H9 (cell line): ENCODE results near the gene FOXB1. TPM values are rescaled to one million over a fixed set of nuclear protein-coding genes. Genes with fewer than 3 reads are reported as not detected.

ENCODE experiments used
- DNase-seq: peaks from one replicate; pipeline ENCODE4 v3.0.0-alpha.2; 2017
- H2AFZ ChIP-seq: one replicate; pipeline ENCODE4 v1.6.1; 2013; ENCODE audit warnings: mild to moderate bottlenecking, low read length, control low read depth, moderate library complexity
- H2AK5ac ChIP-seq: 2 replicates; pipeline ENCODE4 v1.6.1; 2013; ENCODE audit warnings: low read length, control low read depth, mixed read lengths; ENCODE audit not compliant: insufficient read length
- H2BK120ac ChIP-seq: one replicate; pipeline ENCODE4 v1.6.1; 2013; ENCODE audit warnings: low read depth, mild to moderate bottlenecking, low read length, control low read depth, inconsistent platforms; ENCODE audit not compliant: poor library complexity, severe bottlenecking
- H2BK12ac ChIP-seq: 2 replicates; pipeline ENCODE4 v1.6.1; 2013; ENCODE audit warnings: low read length, control low read depth, mixed read lengths, low read depth; ENCODE audit not compliant: insufficient read length
- H2BK15ac ChIP-seq: 2 replicates; pipeline ENCODE4 v1.6.1; 2013; ENCODE audit warnings: low read depth, low read length, control low read depth
- H2BK20ac ChIP-seq: one replicate; pipeline ENCODE4 v1.6.1; 2013; ENCODE audit warnings: low read depth, mild to moderate bottlenecking, low read length, control low read depth, inconsistent platforms; ENCODE audit not compliant: poor library complexity, severe bottlenecking
- H2BK5ac ChIP-seq: 2 replicates; pipeline ENCODE4 v1.6.1; 2013; ENCODE audit warnings: low read length, control low read depth, mixed read lengths; ENCODE audit not compliant: insufficient read length
- H3K14ac ChIP-seq: 2 replicates; pipeline ENCODE4 v1.6.1; 2013; ENCODE audit warnings: low read length, control low read depth; ENCODE audit not compliant: insufficient read depth
- H3K18ac ChIP-seq: 2 replicates; pipeline ENCODE4 v1.6.1; 2013; ENCODE audit warnings: low read depth, mild to moderate bottlenecking, mixed read lengths, low read length, control low read depth; ENCODE audit not compliant: insufficient read length
- H3K23ac ChIP-seq: 2 replicates; pipeline ENCODE4 v1.6.1; 2013; ENCODE audit warnings: low read length, control low read depth, mixed read lengths, low read depth; ENCODE audit not compliant: insufficient read length
- H3K23me2 ChIP-seq: 2 replicates; pipeline ENCODE4 v1.6.1; 2013; ENCODE audit warnings: low read depth, mild to moderate bottlenecking, mixed read lengths, low read length, control low read depth; ENCODE audit not compliant: insufficient read length, poor library complexity, severe bottlenecking
- H3K27ac ChIP-seq: 2 replicates; pipeline ENCODE4 v1.5.1; 2013; ENCODE audit warnings: low read length, control low read depth, mixed read lengths, low read depth; ENCODE audit not compliant: insufficient read length
- H3K27me3 ChIP-seq: 2 replicates; pipeline ENCODE4 v1.6.1; 2013; ENCODE audit warnings: low read length, control low read depth, inconsistent platforms; ENCODE audit not compliant: insufficient read depth
- H3K4ac ChIP-seq: 2 replicates; pipeline ENCODE4 v1.6.1; 2013; ENCODE audit warnings: low read depth, mild to moderate bottlenecking, control low read depth, inconsistent platforms, low read length, moderate library complexity
- H3K4me1 ChIP-seq: 2 replicates; pipeline ENCODE4 v1.6.1; 2013; ENCODE audit warnings: low read length, control low read depth, inconsistent platforms; ENCODE audit not compliant: insufficient read depth
- H3K4me2 ChIP-seq: 2 replicates; pipeline ENCODE4 v1.6.1; 2013; ENCODE audit warnings: low read length, control low read depth, mixed read lengths; ENCODE audit not compliant: insufficient read length, insufficient read depth
- H3K56ac ChIP-seq: 2 replicates; pipeline ENCODE4 v1.6.1; 2013; ENCODE audit warnings: low read depth, mild to moderate bottlenecking, mixed read lengths, low read length, control low read depth; ENCODE audit not compliant: insufficient read length
- H3K79me1 ChIP-seq: 2 replicates; pipeline ENCODE4 v1.6.1; 2013; ENCODE audit warnings: low read depth, mild to moderate bottlenecking, moderate library complexity, low read length, control low read depth, inconsistent platforms; ENCODE audit not compliant: insufficient read depth, poor library complexity, severe bottlenecking
- H3K79me2 ChIP-seq: 2 replicates; pipeline ENCODE4 v1.6.1; 2013; ENCODE audit warnings: low read length, control low read depth, inconsistent platforms; ENCODE audit not compliant: insufficient read depth
- H3K9ac ChIP-seq: 2 replicates; pipeline ENCODE4 v1.6.1; 2013; ENCODE audit warnings: low read length, control low read depth, mixed read lengths; ENCODE audit not compliant: insufficient read length; ENCODE audit errors: extremely low read depth
- H3K9me3 ChIP-seq: one replicate; pipeline ENCODE4 v1.6.1; 2013; ENCODE audit warnings: low read depth, low read length, inconsistent platforms; ENCODE audit not compliant: control insufficient read depth
- H3T11ph ChIP-seq: one replicate; pipeline ENCODE4 v1.6.1; 2013; ENCODE audit warnings: mild to moderate bottlenecking, low read length, control low read depth, inconsistent platforms
- H4K20me1 ChIP-seq: one replicate; pipeline ENCODE4 v1.6.1; 2013; ENCODE audit not compliant: control insufficient read depth, insufficient read length, insufficient read depth
- H4K5ac ChIP-seq: 2 replicates; pipeline ENCODE4 v1.6.1; 2013; ENCODE audit warnings: low read depth, mild to moderate bottlenecking, mixed read lengths, low read length, control low read depth; ENCODE audit not compliant: insufficient read length
- H4K8ac ChIP-seq: replicated peaks from 2 replicates; pipeline ENCODE4 v1.6.1; 2013; ENCODE audit warnings: low read length, control low read depth, mixed read lengths, low read depth; ENCODE audit not compliant: insufficient read length
- H4K91ac ChIP-seq: 2 replicates; pipeline ENCODE4 v1.6.1; 2013; ENCODE audit warnings: low read depth, mild to moderate bottlenecking, moderate library complexity, mixed read lengths, low read length, control low read depth; ENCODE audit not compliant: insufficient read length
- H3K27ac Mint-ChIP-seq, 3 experiments: 2 replicates in 2 of 3; 3 replicates in 1 of 3; pipeline ENCODE4 v1.8.0; 2020 to 2021; ENCODE audit warnings: mixed read lengths in 3 of 3, mild to moderate bottlenecking in 1 of 3, moderate library complexity in 1 of 3
- H3K27me3 Mint-ChIP-seq: 2 replicates; pipeline ENCODE4 v1.8.0; 2021; ENCODE audit warnings: low read depth, mild to moderate bottlenecking, moderate library complexity, mixed read lengths
- H3K36me3 Mint-ChIP-seq, 3 experiments: 2 replicates in 2 of 3; 3 replicates in 1 of 3; pipeline ENCODE4 v1.8.0; 2020 to 2021; ENCODE audit warnings: low read depth in 3 of 3, mixed read lengths in 3 of 3; ENCODE audit not compliant: insufficient read depth in 1 of 3
- H3K4me1 Mint-ChIP-seq, 2 experiments: 2 replicates each; pipeline ENCODE4 v1.8.0; 2020; ENCODE audit warnings: mixed read lengths in 2 of 2
- H3K4me3 Mint-ChIP-seq, 2 experiments: 2 replicates in 1 of 2; 3 replicates in 1 of 2; pipeline ENCODE4 v1.8.0; 2020 to 2021; ENCODE audit warnings: mild to moderate bottlenecking in 2 of 2, mixed read lengths in 2 of 2, moderate library complexity in 1 of 2
- H3K9me3 Mint-ChIP-seq, 2 experiments: 2 replicates in 1 of 2; 3 replicates in 1 of 2; pipeline ENCODE4 v1.8.0; 2020; ENCODE audit warnings: mild to moderate bottlenecking in 2 of 2, mixed read lengths in 2 of 2, moderate library complexity in 1 of 2
- CTCF ChIP-seq: fragments of 200-600 bp; sonication (generic); conservative IDR thresholded peaks from 3 replicates; pipeline ENCODE4 v1.8.0; 2021; ENCODE audit warnings: antibody characterized with exemption, mild to moderate bottlenecking
- WGBS: extraction: QIAGEN DNeasy Blood & Tissue Kit; methylation state at CpG from one replicate; pipeline ENCODE4 v1.1.7; 2013; ENCODE audit warnings: missing lambda C conversion rate, low lambda C conversion rate, mixed read lengths; ENCODE audit not compliant: insufficient read length; ENCODE audit errors: extremely low coverage; 5-methylcytosine and 5-hydroxymethylcytosine counted together
- total RNA-seq: library from RNA; stranded (reverse); gene quantifications from 2 replicates; pipeline ENCODE4 v1.2.1, GENCODE V29; 2021

The FOXB1 gene
- total RNA-seq, 1 experiment from 2014 or later: 3.5 TPM

DNA sequence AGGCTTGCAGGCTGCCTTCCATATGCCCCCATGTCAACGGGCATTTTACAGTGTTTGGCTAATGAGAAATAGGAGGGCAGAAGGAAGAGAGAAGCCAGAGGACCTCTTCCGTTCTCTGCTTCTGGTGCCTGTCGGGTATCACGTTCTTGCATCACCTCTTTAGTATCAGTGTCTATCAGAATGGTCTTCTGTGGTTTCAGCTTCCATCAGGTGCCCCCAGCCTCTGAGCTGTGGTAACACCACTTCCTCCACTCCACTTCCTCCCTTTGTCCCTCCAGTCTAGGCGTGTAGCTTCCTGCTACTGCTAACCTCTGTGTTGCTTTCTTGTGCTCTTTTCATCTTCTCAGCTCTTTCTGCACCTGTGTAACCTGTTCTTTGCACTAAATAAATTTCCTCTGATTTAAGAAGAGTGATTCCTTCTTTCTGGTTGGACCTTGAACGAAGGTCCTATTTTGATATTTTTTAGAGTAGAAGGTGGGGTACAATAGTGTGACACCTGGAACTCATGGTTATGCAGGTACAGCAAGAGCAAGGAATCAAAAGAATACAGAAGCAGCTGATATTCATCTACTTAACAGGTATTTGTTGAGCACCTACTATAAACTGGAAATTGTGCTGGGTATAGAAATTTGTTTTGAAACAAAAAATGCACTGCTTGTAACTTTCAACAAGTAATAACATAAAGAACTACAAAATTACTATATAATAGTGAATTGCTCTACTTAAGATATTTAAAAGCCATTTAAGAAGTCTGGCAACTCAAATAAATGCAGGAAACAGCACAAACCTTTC is 27.4 kb upstream of the FOXB1 start:
- WGBS: no CpG with 5 or more reads among the region's 6 CpGs
- no peaks in the 10 kb centered on the region for H3K23me2 ChIP-seq
- H2BK5ac ChIP-seq: no peak overlapping the region
- no peaks in the 10 kb centered on the region for H3K27me3 ChIP-seq
- no peak overlapping the region for H4K8ac ChIP-seq
- H4K5ac ChIP-seq: no peak overlapping the region
- no peaks in the 10 kb centered on the region; a peak in 1 of 5 replicates for H3K9me3 Mint-ChIP-seq
- no peak overlapping the region for H3K27ac Mint-ChIP-seq
- H3K4me1 ChIP-seq: no peaks in the 10 kb centered on the region
- no peak for TF ChIP-seq CTCF
- H3K56ac ChIP-seq: no peak overlapping the region
- no peak overlapping the region for H2BK15ac ChIP-seq
- H3K79me1 ChIP-seq: no peaks in the 10 kb centered on the region
- H2AFZ ChIP-seq: no peak overlapping the region
- H3K4me3 Mint-ChIP-seq: no peak overlapping the region
- no peak overlapping the region for H2BK12ac ChIP-seq
- H2AK5ac ChIP-seq: no peak overlapping the region
- no peak overlapping the region for H3K27ac ChIP-seq
- no peak for DNase-seq
- no peak overlapping the region for H3K9ac ChIP-seq
- H3K18ac ChIP-seq: no peak overlapping the region
- H4K91ac ChIP-seq: no peak overlapping the region
- H3T11ph ChIP-seq: no peak overlapping the region
- no peaks in the 10 kb centered on the region for H3K79me2 ChIP-seq
- H3K4me1 Mint-ChIP-seq: no peaks in the 10 kb centered on the region
- no peak overlapping the region for H3K4ac ChIP-seq
- H3K36me3 Mint-ChIP-seq: no peaks in the 10 kb centered on the region
- no peak overlapping the region for H2BK20ac ChIP-seq
- H2BK120ac ChIP-seq: no peak overlapping the region
- H3K23ac ChIP-seq: no peak overlapping the region
- no peaks in the 10 kb centered on the region for H4K20me1 ChIP-seq
- H3K27me3 Mint-ChIP-seq: no peaks in the 10 kb centered on the region
- no peaks in the 10 kb centered on the region for H3K9me3 ChIP-seq
- no peak overlapping the region for H3K14ac ChIP-seq
- no peak overlapping the region for H3K4me2 ChIP-seq
